ENCODE measurements around the gene KNSTRN.

GRCh38 chr15:40421246-40422157, 39.0 kb downstream of the KNSTRN start:
- peak; percentile 86 to 94 (median 90) for TF ChIP-seq CTCF (IDR thresholded peaks at IDR 0.05)
- TF ChIP-seq EP300 (IDR thresholded peaks at IDR 0.05) = no peak
- no peak for TF ChIP-seq POLR2A (IDR thresholded peaks at IDR 0.05)

Data from ovary (tissue), 3 donors.